HG02973 (cell line): ENCODE results near the gene SYCE1L.
"Not testable (repeated sequence)": the region's sequence is repeated elsewhere in the genome, so short reads cannot be mapped to it uniquely, and the experiment has no call there.

ENCODE experiments used
- ATAC-seq: cut with Tn5 transposase; IDR thresholded peaks from one replicate; pipeline ENCODE4 v1.9.1; 2021; ENCODE audit warnings: moderate library complexity; ENCODE audit not compliant: unreplicated experiment

The SYCE1L gene, protein sequence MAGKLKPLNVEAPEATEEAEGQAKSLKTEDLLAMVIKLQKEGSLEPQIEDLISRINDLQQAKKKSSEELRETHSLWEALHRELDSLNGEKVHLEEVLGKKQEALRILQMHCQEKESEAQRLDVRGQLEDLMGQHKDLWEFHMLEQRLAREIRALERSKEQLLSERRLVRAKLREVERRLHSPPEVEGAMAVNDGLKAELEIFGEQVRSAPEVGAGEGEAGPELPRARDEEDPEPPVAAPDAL

DNA sequence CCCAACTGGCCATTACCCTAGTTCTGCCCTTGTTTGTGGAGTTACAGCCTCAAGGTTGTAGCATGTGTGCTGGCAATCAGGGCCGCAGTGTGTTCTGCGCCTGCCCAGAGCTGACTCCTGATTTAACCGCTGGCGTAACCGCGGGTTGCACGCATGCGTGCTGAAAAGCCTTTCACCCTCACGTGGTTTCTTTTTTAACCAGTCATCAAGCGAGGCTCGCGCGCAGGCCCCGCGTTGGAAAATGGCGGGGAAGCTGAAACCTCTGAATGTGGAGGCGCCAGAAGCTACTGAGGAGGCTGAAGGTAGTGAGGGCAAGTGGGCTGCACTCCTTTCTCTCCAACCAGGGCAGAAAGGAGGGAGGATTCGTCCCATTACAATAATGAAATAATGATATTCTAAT is at the start of gene SYCE1L:
SYCE1L (plus strand) TSS at position 198 of the 400 bp plus-strand sequence; CDS start at position 242, 44 bp downstream.
- no peak for ATAC-seq

DNA sequence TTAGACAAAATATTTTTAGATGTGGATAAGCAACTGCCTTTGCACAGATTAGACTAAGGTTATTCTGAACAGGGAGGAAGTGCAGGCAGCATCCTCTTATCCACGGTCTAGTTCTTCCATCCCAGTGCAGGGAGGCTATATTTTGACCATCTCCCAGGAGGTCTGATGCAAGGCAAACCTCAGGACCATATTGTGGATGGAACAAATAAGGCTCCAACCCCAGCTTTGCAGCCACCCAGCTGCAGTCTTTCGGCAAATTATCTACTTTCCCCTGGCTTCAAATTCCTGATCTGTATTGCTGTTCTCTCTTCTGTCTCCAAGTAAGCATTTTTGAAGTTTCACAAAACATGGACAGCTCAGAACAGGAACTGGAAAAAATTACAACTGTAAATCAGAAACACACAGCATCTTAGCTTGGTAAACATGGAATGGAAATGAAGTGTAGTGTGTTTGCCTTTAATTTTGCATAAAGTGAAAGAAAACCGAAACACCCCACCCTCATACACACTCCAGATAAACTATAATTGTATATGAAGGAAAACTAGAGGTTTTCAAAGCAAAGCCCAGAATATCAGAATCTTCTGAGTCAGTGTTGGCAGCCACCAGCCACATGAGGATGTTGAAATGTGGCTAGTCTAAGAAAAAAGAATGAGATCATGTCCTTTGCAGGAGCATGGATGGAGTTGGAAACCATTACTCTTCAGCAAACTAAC is 41.7 kb upstream of the SYCE1L start:
- ATAC-seq, result no peak

- ATAC-seq, result no peak
Observed at GRCh38 chr16:77158293-77158692, 40.9 kb upstream of the SYCE1L start.

DNA sequence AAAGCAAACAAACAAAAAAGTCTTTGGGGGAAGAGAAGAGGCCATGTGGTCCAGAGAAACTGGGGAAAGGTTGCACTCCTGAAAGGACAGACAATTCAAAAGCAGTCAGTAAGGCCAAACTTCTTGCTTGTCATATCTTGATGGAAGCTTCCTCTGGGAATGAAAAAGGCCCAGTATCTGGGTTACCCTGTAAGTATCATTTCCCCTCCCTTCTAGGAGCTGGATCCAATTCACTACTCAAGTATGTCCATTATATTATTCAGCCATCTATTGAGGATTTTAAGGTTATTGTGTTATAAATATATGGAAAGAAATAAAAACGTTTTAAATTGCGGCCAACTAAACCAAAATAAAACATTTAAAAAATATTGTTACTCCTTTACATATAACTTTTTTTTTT is 34.2 kb upstream of the SYCE1L start:
- no peak for ATAC-seq

DNA sequence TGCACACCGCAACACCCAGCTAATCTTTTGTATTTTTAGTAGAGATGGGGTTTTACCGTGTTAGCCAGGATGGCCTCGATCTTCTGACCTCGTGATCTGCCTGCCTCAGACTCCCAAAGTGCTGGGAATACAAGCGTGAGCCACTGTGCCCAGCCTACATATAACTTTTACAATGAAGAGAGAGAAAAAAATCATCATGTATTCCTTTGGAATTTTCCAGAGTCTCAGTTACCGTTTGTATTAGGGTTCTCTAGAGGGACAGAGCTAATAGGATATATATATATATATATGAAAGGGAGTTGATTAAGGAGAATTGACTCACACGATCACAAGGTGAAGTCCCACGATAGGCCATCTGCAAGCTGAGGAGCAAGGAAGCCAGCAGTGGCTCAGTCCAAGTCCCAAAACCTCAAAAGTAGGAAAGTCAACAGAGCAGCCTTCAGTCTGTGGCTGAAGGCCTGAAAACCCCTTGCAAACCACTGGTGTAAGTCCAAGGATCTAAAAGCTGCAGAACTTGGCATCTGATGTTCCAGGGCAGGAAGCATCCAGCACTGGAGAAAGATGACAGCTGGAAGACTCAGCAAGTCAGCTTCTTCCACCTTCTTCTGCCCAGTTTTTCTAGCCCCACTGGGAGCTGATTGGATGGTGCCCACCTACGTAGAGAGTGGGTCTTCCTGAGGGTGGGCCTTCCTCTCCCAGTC is 33.5 kb upstream of the SYCE1L start:
- ATAC-seq, result not testable (repeated sequence)

DNA sequence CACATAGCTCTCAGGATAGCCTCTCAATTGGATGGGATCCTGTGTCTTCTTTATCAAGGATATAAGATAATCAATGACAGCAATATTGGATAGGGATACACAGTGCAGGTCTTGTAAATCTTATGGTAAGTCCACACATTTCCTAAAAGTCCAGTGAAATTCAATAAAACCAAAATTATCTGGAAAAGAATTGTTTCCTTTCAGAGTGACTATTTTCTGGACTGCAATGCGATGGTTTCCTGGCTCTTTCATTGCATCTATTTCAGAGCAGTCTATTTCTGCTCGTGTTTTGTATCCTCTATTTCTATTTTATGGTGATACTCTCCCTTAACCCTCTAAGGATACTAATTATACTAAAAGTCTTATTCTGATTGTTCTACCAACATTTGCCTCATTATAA is 32.5 kb upstream of the SYCE1L start:
- ATAC-seq, result no peak

DNA sequence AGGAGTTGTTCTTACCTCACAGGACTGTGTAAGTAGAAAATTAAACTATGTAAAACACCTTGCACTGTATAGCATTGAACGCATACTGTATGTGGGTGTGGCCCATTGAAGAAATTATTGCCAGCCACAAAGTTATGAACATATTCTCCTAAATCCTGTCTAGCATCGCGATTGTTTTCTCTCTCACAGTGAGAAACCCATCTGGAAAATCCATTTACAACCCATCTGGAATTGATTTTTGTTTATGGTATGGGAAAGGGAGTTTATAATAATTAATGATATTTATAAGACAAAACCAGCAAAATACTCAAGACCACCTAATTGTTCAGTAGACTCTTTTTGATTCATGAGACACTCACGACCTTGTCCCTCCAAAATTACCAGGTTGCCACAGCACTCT is 30.3 kb upstream of the SYCE1L start:
- ATAC-seq, result no peak

GRCh38 chr16:77169650-77170236 is 29.5 kb upstream of the SYCE1L start:
- ATAC-seq, result no peak

DNA sequence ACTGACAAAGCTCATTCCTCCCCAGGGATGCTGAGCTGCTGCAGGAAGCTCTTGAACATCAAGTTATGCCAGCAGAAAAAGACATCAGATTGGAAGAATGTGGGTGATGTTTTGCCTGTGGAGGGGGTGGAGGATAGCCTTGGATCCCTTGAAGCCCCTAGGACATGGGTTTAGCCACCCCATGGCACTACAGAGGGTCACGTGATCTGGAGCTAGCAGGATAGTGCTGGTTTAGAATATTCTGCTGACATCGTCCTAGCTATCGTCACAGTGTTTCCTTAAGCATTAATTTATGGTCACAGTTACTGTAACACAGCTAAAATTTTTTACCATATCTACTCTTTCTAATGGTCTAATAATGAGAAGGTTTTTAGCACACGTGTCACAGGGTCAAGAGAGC is 28.4 kb upstream of the SYCE1L start:
- no peak for ATAC-seq

GRCh38 chr16:77171745-77172635 is 27.2 kb upstream of the SYCE1L start:
- peak; percentile 85 for ATAC-seq

GRCh38 chr16:77172951-77173350 is 26.3 kb upstream of the SYCE1L start:
- ATAC-seq, result no peak

- no peak for ATAC-seq
Observed at GRCh38 chr16:77183137-77183536, 16.1 kb upstream of the SYCE1L start.

- ATAC-seq, result not testable (repeated sequence)
Observed at GRCh38 chr16:77186298-77186697, 12.9 kb upstream of the SYCE1L start.

- no peak for ATAC-seq
Observed at GRCh38 chr16:77190190-77190477, 9.1 kb upstream of the SYCE1L start.

GRCh38 chr16:77190478-77191258 is 8.5 kb upstream of the SYCE1L start, which contains the start of gene MON1B:
TSS of gene MON1B (plus strand) at chr16:77191190. CDS start at chr16:77191486, 296 bp downstream.
- ATAC-seq, result peak; percentile 97

GRCh38 chr16:77191259-77191969 is 7.8 kb upstream of the SYCE1L start:
- ATAC-seq, result no peak

GRCh38 chr16:77193377-77193776 is 5.8 kb upstream of the SYCE1L start:
- no peak for ATAC-seq

DNA sequence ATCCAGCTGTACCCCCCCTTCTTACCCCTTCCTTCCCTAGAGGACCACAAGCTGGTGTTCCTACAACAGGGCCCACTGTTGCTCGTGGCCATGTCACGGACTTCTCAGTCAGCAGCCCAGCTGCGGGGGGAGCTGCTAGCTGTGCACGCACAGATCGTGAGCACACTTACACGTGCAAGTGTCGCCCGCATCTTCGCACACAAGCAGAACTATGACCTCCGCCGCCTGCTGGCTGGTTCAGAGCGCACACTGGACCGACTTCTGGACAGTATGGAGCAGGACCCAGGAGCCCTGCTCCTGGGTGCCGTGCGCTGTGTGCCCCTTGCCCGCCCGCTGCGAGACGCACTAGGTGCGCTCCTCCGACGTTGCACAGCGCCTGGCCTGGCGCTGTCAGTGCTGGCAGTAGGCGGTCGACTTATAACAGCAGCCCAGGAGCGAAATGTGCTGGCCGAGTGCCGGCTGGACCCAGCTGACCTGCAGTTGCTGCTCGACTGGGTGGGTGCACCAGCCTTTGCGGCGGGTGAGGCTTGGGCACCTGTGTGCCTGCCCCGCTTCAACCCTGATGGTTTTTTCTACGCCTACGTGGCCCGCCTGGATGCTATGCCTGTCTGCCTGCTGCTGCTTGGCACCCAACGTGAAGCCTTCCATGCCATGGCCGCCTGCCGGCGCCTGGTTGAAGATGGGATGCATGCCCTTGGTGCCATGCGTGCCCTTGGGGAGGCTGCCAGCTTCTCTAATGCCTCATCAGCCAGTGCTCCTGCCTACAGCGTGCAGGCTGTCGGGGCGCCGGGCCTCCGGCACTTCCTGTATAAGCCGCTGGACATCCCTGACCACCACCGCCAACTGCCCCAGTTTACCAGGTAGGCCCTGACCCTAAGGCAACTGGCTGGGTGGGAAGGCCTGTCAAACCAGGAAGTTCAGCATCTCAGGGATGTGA is 4.6 kb upstream of the SYCE1L start:
- ATAC-seq, result no peak
